Keratinocyte (primary cell): ENCODE data around the gene SRD5A2.

Experiments
- EZH2 ChIP-seq: IDR thresholded peaks from one replicate; pipeline ENCODE4 v1.6.1; 2012; ENCODE audit warnings: inconsistent platforms, mild to moderate bottlenecking, low read length, moderate library complexity
- TF ChIP-seq, protein P1 (sequence below), 3 experiments: IDR thresholded peaks in 1 of 3; conservative IDR thresholded peaks in 1 of 3; optimal IDR thresholded peaks in 1 of 3; 2 replicates in 2 of 3; 3 replicates in 1 of 3; pipeline versions ENCODE3 to v1.5.1; 2011; ENCODE audit warnings: low read length in 3 of 3, mild to moderate bottlenecking in 3 of 3, moderate library complexity in 2 of 3, control low read depth in 1 of 3, inconsistent platforms in 1 of 3; ENCODE audit not compliant: insufficient read depth in 2 of 3; ENCODE audit errors: extremely low read depth in 1 of 3

DNA sequence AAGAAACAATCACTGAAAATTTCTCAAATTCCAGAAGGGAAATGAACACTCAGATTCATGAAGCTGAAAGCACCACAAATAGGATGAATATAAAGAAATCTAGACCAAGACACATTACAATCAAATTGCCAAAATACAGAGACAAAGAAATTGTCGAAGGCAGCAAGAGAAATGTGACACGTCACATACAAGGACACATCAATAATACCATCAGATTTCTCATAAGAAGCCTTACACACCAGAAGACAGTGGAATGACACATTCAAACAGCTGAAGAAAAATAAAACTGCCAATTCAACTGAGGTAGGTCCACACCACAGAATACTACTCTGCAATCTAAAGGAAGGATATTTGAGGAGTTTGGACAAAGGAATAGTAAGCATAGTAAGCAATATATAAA, 27.4 kb downstream of the SRD5A2 start:
- TF ChIP-seq, protein P1, sequence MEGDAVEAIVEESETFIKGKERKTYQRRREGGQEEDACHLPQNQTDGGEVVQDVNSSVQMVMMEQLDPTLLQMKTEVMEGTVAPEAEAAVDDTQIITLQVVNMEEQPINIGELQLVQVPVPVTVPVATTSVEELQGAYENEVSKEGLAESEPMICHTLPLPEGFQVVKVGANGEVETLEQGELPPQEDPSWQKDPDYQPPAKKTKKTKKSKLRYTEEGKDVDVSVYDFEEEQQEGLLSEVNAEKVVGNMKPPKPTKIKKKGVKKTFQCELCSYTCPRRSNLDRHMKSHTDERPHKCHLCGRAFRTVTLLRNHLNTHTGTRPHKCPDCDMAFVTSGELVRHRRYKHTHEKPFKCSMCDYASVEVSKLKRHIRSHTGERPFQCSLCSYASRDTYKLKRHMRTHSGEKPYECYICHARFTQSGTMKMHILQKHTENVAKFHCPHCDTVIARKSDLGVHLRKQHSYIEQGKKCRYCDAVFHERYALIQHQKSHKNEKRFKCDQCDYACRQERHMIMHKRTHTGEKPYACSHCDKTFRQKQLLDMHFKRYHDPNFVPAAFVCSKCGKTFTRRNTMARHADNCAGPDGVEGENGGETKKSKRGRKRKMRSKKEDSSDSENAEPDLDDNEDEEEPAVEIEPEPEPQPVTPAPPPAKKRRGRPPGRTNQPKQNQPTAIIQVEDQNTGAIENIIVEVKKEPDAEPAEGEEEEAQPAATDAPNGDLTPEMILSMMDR (optimal IDR thresholded peaks at IDR 0.05 in 1 of 3, IDR thresholded peaks at IDR 0.05 in 1 of 3, conservative IDR thresholded peaks at IDR 0.05 in 1 of 3; ENCODE audit: extremely low read depth in 1 of 3, insufficient read depth in 2 of 3, low read length in 3 of 3), result no peak
- no peak for TF ChIP-seq EZH2
